OCI-LY1 (cell line): ENCODE measurements around the gene SLC46A1.

Source experiments
- H2AFZ ChIP-seq: fragments of 200-600 bp; sonication (generic), shearing (Covaris generic); 2 replicates; pipeline ENCODE4 v1.6.0; 2014; ENCODE audit warnings: antibody characterized with exemption, mild to moderate bottlenecking, low read length
- H3F3A ChIP-seq: fragments of 200-600 bp; sonication (generic), shearing (Covaris generic); 2 replicates; pipeline ENCODE4 v1.6.0; 2014; ENCODE audit warnings: mild to moderate bottlenecking, antibody characterized with exemption, low read length, moderate library complexity; ENCODE audit not compliant: insufficient read depth
- H3K27ac ChIP-seq: fragments of 200-600 bp; sonication (generic); 2 replicates; pipeline ENCODE4 v1.5.1; 2014; ENCODE audit warnings: low read length, mixed run types, mild to moderate bottlenecking, low read depth; ENCODE audit not compliant: poor library complexity, severe bottlenecking
- H3K27me3 ChIP-seq: fragments of 200-600 bp; sonication (generic); 2 replicates; pipeline ENCODE4 v1.6.0; 2014; ENCODE audit warnings: antibody characterized with exemption, mild to moderate bottlenecking, low read length, moderate library complexity; ENCODE audit not compliant: insufficient read depth
- H3K36me3 ChIP-seq: fragments of 200-600 bp; sonication (generic); 2 replicates; pipeline ENCODE4 v1.6.1; 2014; ENCODE audit warnings: mild to moderate bottlenecking, antibody characterized with exemption, low read length, moderate library complexity, mixed read lengths; ENCODE audit not compliant: insufficient read depth
- H3K4me1 ChIP-seq: fragments of 200-600 bp; sonication (generic); 2 replicates; pipeline ENCODE4 v1.5.1; 2014; ENCODE audit warnings: mild to moderate bottlenecking, low read length, moderate library complexity; ENCODE audit not compliant: insufficient read depth, severe bottlenecking
- H3K4me2 ChIP-seq: fragments of 200-600 bp; sonication (generic), shearing (Covaris generic); 2 replicates; pipeline ENCODE4 v1.6.1; 2014; ENCODE audit warnings: low read length
- H3K4me3 ChIP-seq: fragments of 200-600 bp; sonication (generic); 2 replicates; pipeline ENCODE4 v1.5.1; 2014; ENCODE audit warnings: low read length, low read depth, mild to moderate bottlenecking, mixed read lengths; ENCODE audit not compliant: poor library complexity, severe bottlenecking
- H3K79me2 ChIP-seq: fragments of 200-600 bp; shearing (Covaris generic); 2 replicates; pipeline ENCODE4 v1.6.1; 2016; ENCODE audit warnings: mixed run types, low read length, mixed read lengths; ENCODE audit not compliant: insufficient read depth
- H3K9ac ChIP-seq: fragments of 200-600 bp; sonication (generic), shearing (Covaris generic); 2 replicates; pipeline ENCODE4 v1.6.1; 2014; ENCODE audit warnings: mild to moderate bottlenecking, low read length, mixed read lengths
- H3K9me2 ChIP-seq: fragments of 200-600 bp; sonication (generic), shearing (Covaris generic); 2 replicates; pipeline ENCODE4 v1.6.1; 2014; ENCODE audit warnings: low read depth, mild to moderate bottlenecking, low read length, mixed read lengths
- H3K9me3 ChIP-seq: fragments of 200-600 bp; shearing (Covaris generic); 2 replicates; pipeline ENCODE4 v1.6.1; 2014; ENCODE audit warnings: low read length, mixed read lengths
- H4K20me1 ChIP-seq: fragments of 200-600 bp; sonication (generic), shearing (Covaris generic); 2 replicates; pipeline ENCODE4 v1.6.0; 2016; ENCODE audit warnings: mild to moderate bottlenecking, low read length; ENCODE audit not compliant: insufficient read depth
- CTCF ChIP-seq: fragments of 200-600 bp; sonication (generic), shearing (Covaris generic); IDR thresholded peaks from 2 replicates; pipeline ENCODE4 v1.5.1; 2017; ENCODE audit warnings: mild to moderate bottlenecking, antibody characterized with exemption, low read length, moderate library complexity, mixed read lengths
- EZH2 ChIP-seq: fragments of 200-600 bp; sonication (generic), shearing (Covaris generic); IDR thresholded peaks from 2 replicates; pipeline ENCODE4 v1.8.0; 2017; ENCODE audit warnings: borderline replicate concordance, mixed run types, mild to moderate bottlenecking, antibody characterized with exemption, low read length, moderate library complexity, mixed read lengths

The SLC46A1 gene

GRCh38 chr17:28371245-28372202 is 34.5 kb downstream of the SLC46A1 start, which contains the start of gene SARM1:
SARM1 (plus strand) TSS chr17:28371694; CDS start chr17:28372033, 339 bp downstream.
- peaks cover 15% of the 10 kb centered on the region for H3K4me1 ChIP-seq
- H3K4me3 ChIP-seq = peak within 1 kb of the TSS; percentile 59
- no peaks in the 10 kb centered on the region for H3K36me3 ChIP-seq
- H3K79me2 ChIP-seq = no peaks in the 10 kb centered on the region
- H2AFZ ChIP-seq = no peak within 1 kb of the TSS
- no peak for TF ChIP-seq CTCF
- TF ChIP-seq EZH2 = no peak
- H3K9me2 ChIP-seq = no peaks in the 10 kb centered on the region
- no peaks in the 10 kb centered on the region; the same call in 1 of the 2 replicates for H3F3A ChIP-seq
- H3K27me3 ChIP-seq = peaks cover 4% of the 10 kb centered on the region; the same call in 1 of the 2 replicates
- peak within 1 kb of the TSS; percentile 69 for H3K4me2 ChIP-seq
- no peaks in the 10 kb centered on the region for H4K20me1 ChIP-seq
- peak within 1 kb of the TSS; percentile 13; the same call in 1 of the 2 replicates for H3K9ac ChIP-seq
- H3K27ac ChIP-seq = no peak within 1 kb of the TSS
- no peaks in the 10 kb centered on the region for H3K9me3 ChIP-seq

GRCh38 chr17:28370744-28371103 is 35.3 kb downstream of the SLC46A1 start:
- no peak overlapping the region for H3K27ac ChIP-seq
- no peaks in the 10 kb centered on the region for H3K9me2 ChIP-seq
- peak overlapping the region; percentile 69; the same call in 1 of the 2 replicates for H3K4me2 ChIP-seq
- no peak overlapping the region for H2AFZ ChIP-seq
- no peaks in the 10 kb centered on the region for H4K20me1 ChIP-seq
- peaks cover 15% of the 10 kb centered on the region for H3K4me1 ChIP-seq
- no peaks in the 10 kb centered on the region for H3K36me3 ChIP-seq
- H3F3A ChIP-seq = no peaks in the 10 kb centered on the region; the same call in 1 of the 2 replicates
- no peak overlapping the region for H3K9ac ChIP-seq
- no peak for TF ChIP-seq CTCF
- no peak for TF ChIP-seq EZH2
- H3K27me3 ChIP-seq = peaks cover 4% of the 10 kb centered on the region; the same call in 1 of the 2 replicates
- H3K79me2 ChIP-seq = no peaks in the 10 kb centered on the region
- no peaks in the 10 kb centered on the region for H3K9me3 ChIP-seq
- H3K4me3 ChIP-seq = peak overlapping the region; percentile 59

GRCh38 chr17:28370035-28370743 is 35.8 kb downstream of the SLC46A1 start, which contains the start of gene VTN:
VTN (minus strand) TSS chr17:28370307; CDS start chr17:28370203, 104 bp downstream.
- peak within 1 kb of the TSS; percentile 69 for H3K4me2 ChIP-seq
- H3K4me1 ChIP-seq = peaks cover 15% of the 10 kb centered on the region
- no peaks in the 10 kb centered on the region for H4K20me1 ChIP-seq
- TF ChIP-seq EZH2 (no peak), CTCF (no peak)
- no peaks in the 10 kb centered on the region for H3K79me2 ChIP-seq
- H3K9me2 ChIP-seq = no peaks in the 10 kb centered on the region
- no peak within 1 kb of the TSS for H2AFZ ChIP-seq
- H3K36me3 ChIP-seq = no peaks in the 10 kb centered on the region
- H3F3A ChIP-seq = no peaks in the 10 kb centered on the region; the same call in 1 of the 2 replicates
- no peak within 1 kb of the TSS for H3K9ac ChIP-seq
- no peak within 1 kb of the TSS for H3K27ac ChIP-seq
- H3K27me3 ChIP-seq = peaks cover 4% of the 10 kb centered on the region; the same call in 1 of the 2 replicates
- H3K4me3 ChIP-seq = peak within 1 kb of the TSS; percentile 59
- H3K9me3 ChIP-seq = no peaks in the 10 kb centered on the region
